GM12873 (cell line): Measurements from ENCODE around the gene UBXN1.

Experiments
- TF ChIP-seq, protein P1 (sequence below): IDR thresholded peaks from 2 replicates; pipeline ENCODE4 v1.5.1; 2012; ENCODE audit warnings: low read depth, mild to moderate bottlenecking, moderate library complexity, low read length, control low read depth; ENCODE audit not compliant: insufficient read depth; ENCODE audit errors: missing control alignments

Gene UBXN1, protein sequence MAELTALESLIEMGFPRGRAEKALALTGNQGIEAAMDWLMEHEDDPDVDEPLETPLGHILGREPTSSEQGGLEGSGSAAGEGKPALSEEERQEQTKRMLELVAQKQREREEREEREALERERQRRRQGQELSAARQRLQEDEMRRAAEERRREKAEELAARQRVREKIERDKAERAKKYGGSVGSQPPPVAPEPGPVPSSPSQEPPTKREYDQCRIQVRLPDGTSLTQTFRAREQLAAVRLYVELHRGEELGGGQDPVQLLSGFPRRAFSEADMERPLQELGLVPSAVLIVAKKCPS

DNA sequence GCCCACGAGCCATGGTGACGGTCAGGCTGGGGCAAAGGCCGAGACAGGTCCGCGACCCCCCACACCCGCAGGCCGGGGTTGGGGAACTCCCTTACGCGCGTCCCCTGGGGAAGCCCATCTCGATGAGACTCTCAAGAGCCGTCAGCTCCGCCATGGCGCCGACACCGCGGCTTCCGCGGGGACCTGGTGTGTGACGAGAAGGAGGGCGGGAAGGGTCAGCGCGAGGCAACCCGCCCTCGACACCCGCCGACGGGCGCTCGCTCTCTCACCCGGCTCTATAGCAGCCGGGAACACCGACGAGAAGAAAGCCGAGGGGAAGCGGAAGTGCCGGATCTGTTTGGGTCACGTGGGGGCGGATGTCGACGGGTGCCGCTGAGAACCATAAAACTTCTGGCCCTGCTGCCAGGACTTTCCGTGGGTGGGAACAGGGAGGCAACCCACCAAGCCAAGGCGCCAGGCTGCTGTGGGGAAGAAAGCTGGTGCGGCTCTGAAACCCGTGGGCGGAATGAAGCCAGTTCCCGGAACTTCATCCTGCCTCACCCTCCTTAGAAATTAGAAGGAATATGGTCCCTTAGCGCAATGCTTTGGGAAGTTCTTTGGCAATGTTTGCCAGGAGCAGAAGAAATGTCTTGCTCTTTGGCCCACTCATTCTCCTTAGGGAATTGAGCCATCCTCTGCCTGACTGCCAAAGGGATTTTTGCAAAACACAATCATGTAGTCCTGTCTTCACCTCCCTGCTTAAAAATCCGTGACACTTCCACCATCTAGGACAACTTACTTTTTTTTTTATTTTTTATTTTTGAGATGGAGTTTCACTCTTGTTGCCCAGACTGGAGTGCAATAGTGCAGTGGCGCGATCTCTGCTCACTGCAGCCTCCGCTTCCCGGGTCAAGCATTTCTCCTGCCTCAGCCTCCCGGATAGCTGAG lies at the start of gene UBXN1:
Gene UBXN1, minus strand, starts transcription at position 304 of the 927 bp plus-strand sequence. Its CDS starts 150 bp downstream, at position 154.
- TF ChIP-seq, protein P1, sequence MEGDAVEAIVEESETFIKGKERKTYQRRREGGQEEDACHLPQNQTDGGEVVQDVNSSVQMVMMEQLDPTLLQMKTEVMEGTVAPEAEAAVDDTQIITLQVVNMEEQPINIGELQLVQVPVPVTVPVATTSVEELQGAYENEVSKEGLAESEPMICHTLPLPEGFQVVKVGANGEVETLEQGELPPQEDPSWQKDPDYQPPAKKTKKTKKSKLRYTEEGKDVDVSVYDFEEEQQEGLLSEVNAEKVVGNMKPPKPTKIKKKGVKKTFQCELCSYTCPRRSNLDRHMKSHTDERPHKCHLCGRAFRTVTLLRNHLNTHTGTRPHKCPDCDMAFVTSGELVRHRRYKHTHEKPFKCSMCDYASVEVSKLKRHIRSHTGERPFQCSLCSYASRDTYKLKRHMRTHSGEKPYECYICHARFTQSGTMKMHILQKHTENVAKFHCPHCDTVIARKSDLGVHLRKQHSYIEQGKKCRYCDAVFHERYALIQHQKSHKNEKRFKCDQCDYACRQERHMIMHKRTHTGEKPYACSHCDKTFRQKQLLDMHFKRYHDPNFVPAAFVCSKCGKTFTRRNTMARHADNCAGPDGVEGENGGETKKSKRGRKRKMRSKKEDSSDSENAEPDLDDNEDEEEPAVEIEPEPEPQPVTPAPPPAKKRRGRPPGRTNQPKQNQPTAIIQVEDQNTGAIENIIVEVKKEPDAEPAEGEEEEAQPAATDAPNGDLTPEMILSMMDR, result no peak

DNA sequence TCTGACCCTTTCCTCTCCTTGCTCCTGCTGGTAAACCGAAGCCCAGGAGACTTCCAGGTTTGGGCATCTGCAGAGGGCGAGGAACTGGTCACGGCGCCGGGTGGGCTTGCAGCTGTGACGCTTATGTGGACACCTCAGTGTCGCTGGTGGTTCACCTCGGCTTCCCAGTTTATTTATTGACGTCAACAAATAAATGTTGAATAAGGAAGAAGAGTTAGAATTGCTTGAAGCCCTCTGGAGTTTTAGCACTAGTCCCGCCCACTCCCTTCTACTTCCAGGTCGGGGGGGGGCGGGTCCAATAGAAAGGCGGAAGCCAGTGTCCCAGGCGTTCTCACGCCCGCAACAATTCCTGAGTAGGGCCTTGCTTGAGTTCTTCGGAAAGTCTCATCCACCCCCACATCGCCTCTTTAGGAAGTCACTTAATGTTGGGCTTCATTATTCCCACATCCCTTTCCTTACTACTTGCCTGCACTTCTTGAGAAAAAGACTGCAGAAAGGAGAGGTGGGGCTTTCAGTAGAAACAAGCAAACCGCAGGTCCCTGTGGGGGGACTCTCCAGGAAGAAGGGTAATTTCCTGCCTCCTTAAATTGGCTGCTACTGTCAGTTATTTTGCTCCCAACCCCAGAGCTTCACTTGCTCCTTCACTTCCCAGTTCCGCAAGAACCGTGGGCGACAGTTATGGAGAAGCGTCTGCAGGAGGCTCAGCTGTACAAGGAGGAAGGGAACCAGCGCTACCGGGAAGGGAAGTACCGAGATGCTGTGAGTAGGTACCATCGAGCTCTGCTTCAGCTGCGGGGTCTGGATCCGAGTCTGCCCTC lies 49.5 kb upstream of the UBXN1 start, which contains the start of gene TTC9C:
Gene TTC9C, plus strand, starts transcription at position 316 of the 818 bp plus-strand sequence. Its CDS starts 363 bp downstream, at position 679.
- TF ChIP-seq, protein P1, result no peak

DNA sequence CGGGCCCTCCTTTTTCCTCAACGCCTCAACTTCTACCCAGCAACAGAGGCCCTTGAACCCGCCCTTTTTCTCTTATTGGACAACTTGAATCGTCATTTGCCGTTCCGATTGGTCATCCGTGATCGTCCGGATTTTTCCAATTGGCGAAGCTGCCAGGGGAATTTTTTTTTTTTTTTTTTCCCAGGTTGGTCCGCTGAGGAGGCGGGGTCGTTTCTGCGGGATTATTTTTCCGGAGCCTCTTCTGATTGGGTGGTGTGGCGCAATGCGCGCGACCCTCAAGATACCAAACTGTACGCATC lies 48.9 kb upstream of the UBXN1 start:
- TF ChIP-seq, protein P1, result no peak

DNA sequence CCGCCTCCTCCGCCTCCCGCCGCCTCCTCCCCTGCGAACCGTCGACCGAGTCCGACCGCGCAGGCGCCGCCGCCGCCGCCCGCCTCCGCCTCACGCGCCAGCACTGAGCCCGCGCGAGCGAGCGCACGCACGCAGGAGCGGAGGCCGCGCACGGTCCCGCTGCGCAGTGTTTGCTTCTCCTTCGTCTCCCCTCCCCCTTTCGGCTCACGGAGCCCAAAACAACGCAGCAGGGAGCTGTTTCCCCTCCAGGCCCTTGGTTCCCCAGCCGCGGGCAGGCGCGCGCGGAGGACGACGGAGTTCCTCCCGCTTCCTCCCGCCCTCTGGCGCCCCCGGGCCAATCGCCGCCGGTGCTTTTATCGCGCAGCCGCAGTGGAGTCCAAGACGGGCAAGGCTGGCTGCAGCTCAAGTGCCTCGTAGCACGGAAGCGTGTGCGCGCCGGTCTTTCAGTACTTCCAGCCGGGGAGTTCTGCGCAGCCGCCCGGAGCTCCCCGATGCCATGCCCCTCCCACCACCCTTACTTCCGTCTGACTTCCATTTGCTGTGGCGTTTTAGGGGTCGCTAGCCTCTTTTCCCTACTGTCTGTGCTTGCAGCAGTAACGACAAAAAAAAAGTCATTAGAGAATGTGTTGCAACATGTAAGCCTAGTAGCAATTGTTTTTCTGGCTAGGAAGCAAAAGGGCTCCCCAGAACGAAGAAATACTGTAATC lies 48.4 kb upstream of the UBXN1 start, which contains the start of gene HNRNPUL2:
Gene HNRNPUL2, minus strand, starts transcription at position 293 of the 707 bp plus-strand sequence. CDS start 301 bp downstream, outside the sequence.
- TF ChIP-seq, protein P1, result peak; percentile 9

DNA sequence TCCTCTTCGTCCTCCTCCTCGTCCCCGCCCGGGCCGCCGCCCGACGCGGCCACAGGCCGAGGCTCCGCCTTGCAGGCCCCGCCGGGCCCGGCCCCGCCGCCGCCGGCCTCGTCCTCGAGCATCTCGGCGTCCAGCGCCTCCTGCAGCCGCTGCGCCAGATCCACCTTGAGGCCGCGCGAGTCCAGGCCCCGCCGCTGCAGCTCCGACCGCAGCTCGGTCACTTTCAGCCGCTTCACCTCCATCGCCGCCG lies 48.0 kb upstream of the UBXN1 start:
- TF ChIP-seq, protein P1, result no peak

DNA sequence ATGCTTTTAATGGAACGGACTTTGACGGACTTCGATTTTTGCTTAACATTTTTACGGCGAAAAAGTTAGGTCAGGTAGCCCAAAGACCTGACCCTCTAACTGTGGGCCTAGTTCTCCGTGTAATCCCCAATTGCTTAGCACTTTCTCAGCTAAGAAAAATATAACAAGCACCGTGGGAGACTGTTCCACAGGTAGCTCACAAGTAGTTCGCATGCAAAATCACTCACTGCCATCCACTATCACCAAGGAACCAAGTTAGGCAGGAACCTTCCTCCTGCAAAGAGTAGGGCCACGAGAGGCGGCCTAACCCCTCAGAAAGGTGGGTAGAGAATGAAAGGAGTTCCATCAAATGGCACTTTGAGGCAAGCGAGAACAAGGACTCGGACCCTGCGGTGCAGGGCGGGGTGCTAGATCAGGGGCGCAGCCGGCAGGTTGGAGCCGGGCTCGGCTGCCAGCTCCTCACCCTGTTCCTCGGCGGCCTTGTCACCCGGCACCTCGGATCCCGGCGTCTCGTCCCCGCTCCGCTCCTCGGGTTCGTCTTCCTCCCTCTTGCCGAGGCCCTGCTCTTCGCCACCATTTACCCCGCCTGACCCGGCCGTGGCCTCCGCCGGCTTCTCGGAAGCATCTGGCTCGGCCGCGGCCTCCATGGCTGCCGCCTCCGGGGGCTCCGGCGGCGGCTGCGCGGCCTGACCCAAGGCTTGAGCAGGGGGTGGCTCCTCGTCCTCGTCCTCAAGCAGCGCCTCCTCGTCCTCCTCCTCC lies 47.5 kb upstream of the UBXN1 start:
- TF ChIP-seq, protein P1, result no peak
